HCT116 (cell line): ENCODE data around the gene ANKMY2. TPM values are rescaled to one million over a fixed set of nuclear protein-coding genes. Genes with fewer than 3 reads are reported as not detected.

Experiments used
- ATAC-seq: fragments of 200-7000 bp; cut with Tn5 transposase; 2 replicates; pipeline ENCODE4 v1.9.1; 2020; ENCODE audit warnings: mild to moderate bottlenecking, moderate library complexity
- BruUV-seq: library from RNA; stranded (reverse); fragments of 400-500 nt; replicated peaks from 2 replicates; lab custom pipeline; 2021; lab: Mats Ljungman, UMichigan
- CTCF ChIA-PET: fragments of 300-600 bp; sonication (Branson Sonifier 250); formaldehyde crosslinking; loops from one replicate; lab custom pipeline; 2021; ENCODE audit warnings: antibody characterized with exemption; lab: Charles Lee
- POLR2A ChIA-PET: fragments of 300-600, 350-600 bp; sonication (Branson Sonifier 250); formaldehyde crosslinking; loops from one replicate; lab custom pipeline; 2021; ENCODE audit warnings: antibody characterized with exemption; lab: Charles Lee
- RAD21 ChIA-PET, 2 experiments: fragments of 300-600 bp; sonication (Branson Sonifier 250); formaldehyde crosslinking; loops; one replicate each; lab custom pipeline; 2023; ENCODE audit warnings: low total read pairs in 2 of 2; ENCODE audit not compliant: uncharacterized antibody in 2 of 2, unreplicated experiment in 2 of 2, low non-redundant PET in 1 of 2; lab: Charles Lee
- DNase-seq: peaks from one replicate; pipeline ENCODE4 v3.0.0-alpha.2; 2010; ENCODE audit warnings: low read depth, low spot score
- H2AFZ ChIP-seq: fragments of 200-600 bp; shearing (Covaris generic), sonication (generic); 2 replicates; pipeline ENCODE4 v1.6.1; 2017; ENCODE audit warnings: low read depth, mixed run types, mixed read lengths, antibody characterized with exemption, low read length; ENCODE audit not compliant: poor library complexity, severe bottlenecking
- H3K27ac ChIP-seq: 2 replicates; pipeline ENCODE4 v1.5.1; 2012; ENCODE audit warnings: low read depth, low read length
- H3K27me3 ChIP-seq: fragments of 200-600 bp; sonication (generic); 2 replicates; pipeline ENCODE4 v1.6.1; 2016; ENCODE audit warnings: mixed run types, low read length, mixed read lengths; ENCODE audit not compliant: insufficient read depth
- H3K36me3 ChIP-seq, 2 experiments: fragments of 200-500 bp in 1 of 2; fragments of 200-600 bp in 1 of 2; sonication (Bioruptor generic) in 1 of 2; sonication (generic) in 1 of 2; 2 replicates each; pipeline versions ENCODE4 v1.5.1 to v1.6.1; 2014 to 2016; ENCODE audit warnings: low read length in 2 of 2, inconsistent platforms in 1 of 2, mixed read lengths in 1 of 2, mixed run types in 1 of 2; ENCODE audit not compliant: insufficient read depth in 2 of 2, control insufficient read depth in 1 of 2
- H3K4me1 ChIP-seq, 2 experiments: fragments of 200-600 bp in 1 of 2; sonication (generic) in 1 of 2; 2 replicates each; pipeline versions ENCODE4 v1.5.1 to v1.6.1; 2012 to 2017; ENCODE audit warnings: low read length in 2 of 2, inconsistent platforms in 1 of 2, mild to moderate bottlenecking in 1 of 2, mixed read lengths in 1 of 2, mixed run types in 1 of 2, moderate library complexity in 1 of 2; ENCODE audit not compliant: insufficient read depth in 2 of 2, control insufficient read depth in 1 of 2
- H3K4me2 ChIP-seq: fragments of 200-600 bp; sonication (generic); 2 replicates; pipeline ENCODE4 v1.6.1; 2017; ENCODE audit warnings: mixed run types, low read length, mixed read lengths
- H3K4me3 ChIP-seq, 2 experiments: fragments of 200-600 bp in 1 of 2; sonication (generic) in 1 of 2; replicated peaks in 1 of 2; 2 replicates each; pipeline ENCODE4 v1.5.1; 2011 to 2016; ENCODE audit warnings: low read length in 2 of 2, control low read depth in 1 of 2, low read depth in 1 of 2, mild to moderate bottlenecking in 1 of 2, mixed read lengths in 1 of 2, mixed run types in 1 of 2
- H3K79me2 ChIP-seq: fragments of 200-600 bp; sonication (generic); 2 replicates; pipeline ENCODE4 v1.6.1; 2017; ENCODE audit warnings: mild to moderate bottlenecking, mixed run types, low read length, moderate library complexity, mixed read lengths; ENCODE audit not compliant: insufficient read depth
- H3K9ac ChIP-seq: fragments of 200-600 bp; sonication (generic); 2 replicates; pipeline ENCODE4 v1.6.1; 2016; ENCODE audit warnings: low read length, mixed read lengths
- H3K9me2 ChIP-seq: fragments of 200-600 bp; sonication (generic), shearing (Covaris generic); 2 replicates; pipeline ENCODE4 v1.6.1; 2017; ENCODE audit warnings: mixed run types, mild to moderate bottlenecking, moderate library complexity; ENCODE audit not compliant: insufficient read depth
- H3K9me3 ChIP-seq, 2 experiments: fragments of 200-500 bp in 1 of 2; fragments of 200-600 bp in 1 of 2; sonication (Bioruptor generic) in 1 of 2; sonication (generic) in 1 of 2; 2 replicates each; pipeline ENCODE4 v1.6.1; 2014 to 2017; ENCODE audit warnings: low read length in 2 of 2, mixed read lengths in 2 of 2, inconsistent platforms in 1 of 2, low read depth in 1 of 2, mild to moderate bottlenecking in 1 of 2, mixed run types in 1 of 2, moderate library complexity in 1 of 2; ENCODE audit not compliant: control insufficient read depth in 1 of 2, insufficient read depth in 1 of 2
- H4K20me1 ChIP-seq: fragments of 200-600 bp; sonication (generic), shearing (Covaris generic); 2 replicates; pipeline ENCODE4 v1.6.1; 2017; ENCODE audit warnings: mixed run types, mild to moderate bottlenecking, moderate library complexity; ENCODE audit not compliant: insufficient read depth
- CEBPB ChIP-seq: IDR thresholded peaks from 2 replicates; pipeline ENCODE4 v1.6.1; 2012; ENCODE audit warnings: low read depth
- EGR1 ChIP-seq: IDR thresholded peaks from 2 replicates; pipeline ENCODE4 v1.6.1; 2012; ENCODE audit warnings: low read depth
- ELF1 ChIP-seq: IDR thresholded peaks from 2 replicates; pipeline ENCODE4 v1.6.1; 2012; ENCODE audit warnings: low read depth, borderline replicate concordance
- EZH2 ChIP-seq: fragments of 200-600 bp; sonication (generic); IDR thresholded peaks from 2 replicates; pipeline ENCODE4 v1.6.1; 2017; ENCODE audit warnings: antibody characterized with exemption, mixed run types
- POLR2A ChIP-seq: IDR thresholded peaks from 2 replicates; pipeline ENCODE4 v1.7.0; 2011; ENCODE audit warnings: borderline replicate concordance; ENCODE audit not compliant: insufficient read depth, insufficient read length; ENCODE audit errors: extremely low read depth
- POLR2AphosphoS5 ChIP-seq: IDR thresholded peaks from 2 replicates; pipeline ENCODE4 v1.6.1; 2011; ENCODE audit warnings: mild to moderate bottlenecking, low read depth, low read length, moderate library complexity
- RAD21 ChIP-seq: IDR thresholded peaks from 2 replicates; pipeline ENCODE4 v1.6.1; 2012; ENCODE audit warnings: low read depth, mild to moderate bottlenecking
- SIN3A ChIP-seq: IDR thresholded peaks from 2 replicates; pipeline ENCODE4 v1.6.1; 2012; ENCODE audit warnings: low read depth
- SRF ChIP-seq: IDR thresholded peaks from 2 replicates; pipeline ENCODE4 v1.6.1; 2012; ENCODE audit warnings: low read depth
- TCF7L2 ChIP-seq: IDR thresholded peaks from 2 replicates; pipeline ENCODE4 v1.7.0; 2011; ENCODE audit warnings: borderline replicate concordance, inconsistent platforms; ENCODE audit not compliant: insufficient read depth, insufficient read length; ENCODE audit errors: extremely low read depth
- ZFX ChIP-seq: fragments of 450-650 bp; IDR thresholded peaks from 2 replicates; pipeline ENCODE4 v1.6.1; 2017
- ZNF274 ChIP-seq: fragments of 200-500 bp; sonication (Bioruptor generic); IDR thresholded peaks from 2 replicates; pipeline ENCODE4 v1.6.1; 2014; ENCODE audit warnings: mild to moderate bottlenecking, low read depth, low read length, inconsistent platforms
- intact Hi-C: fragments of 100-400 bp; cut with micrococcal nuclease; formaldehyde crosslinking; loops from 2 replicates; pipeline ENCODE4 v1.10.0; 2022
- total RNA-seq: library from RNA; stranded (reverse); gene quantifications from one replicate; pipeline ENCODE4 v1.2.1, GENCODE V29; 2021; ENCODE audit not compliant: unreplicated experiment
- TF ChIP-seq, protein P1 (sequence below), 3 experiments: fragments of 200-600 bp in 1 of 3; sonication (generic) in 1 of 3; IDR thresholded peaks in 2 of 3; conservative IDR thresholded peaks in 1 of 3; 2 replicates each; pipeline ENCODE4 v1.5.1; 2012 to 2017; ENCODE audit warnings: low read depth in 2 of 3, low read length in 2 of 3, antibody characterized with exemption in 1 of 3, borderline replicate concordance in 1 of 3, control low read depth in 1 of 3, mild to moderate bottlenecking in 1 of 3, mixed read lengths in 1 of 3, mixed run types in 1 of 3, moderate library complexity in 1 of 3; ENCODE audit not compliant: insufficient read depth in 1 of 3
- TF ChIP-seq, protein P2 (sequence below): IDR thresholded peaks from 2 replicates; pipeline ENCODE4 v1.6.1; 2012
- TF ChIP-seq, protein P3 (sequence below): IDR thresholded peaks from 2 replicates; pipeline ENCODE4 v1.6.1; 2011; ENCODE audit warnings: mild to moderate bottlenecking, low read length, moderate library complexity; ENCODE audit not compliant: insufficient replicate concordance; ENCODE audit errors: extremely low read depth

The ANKMY2 gene
- total RNA-seq, 1 experiment from 2014 or later = 24.9 TPM

DNA sequence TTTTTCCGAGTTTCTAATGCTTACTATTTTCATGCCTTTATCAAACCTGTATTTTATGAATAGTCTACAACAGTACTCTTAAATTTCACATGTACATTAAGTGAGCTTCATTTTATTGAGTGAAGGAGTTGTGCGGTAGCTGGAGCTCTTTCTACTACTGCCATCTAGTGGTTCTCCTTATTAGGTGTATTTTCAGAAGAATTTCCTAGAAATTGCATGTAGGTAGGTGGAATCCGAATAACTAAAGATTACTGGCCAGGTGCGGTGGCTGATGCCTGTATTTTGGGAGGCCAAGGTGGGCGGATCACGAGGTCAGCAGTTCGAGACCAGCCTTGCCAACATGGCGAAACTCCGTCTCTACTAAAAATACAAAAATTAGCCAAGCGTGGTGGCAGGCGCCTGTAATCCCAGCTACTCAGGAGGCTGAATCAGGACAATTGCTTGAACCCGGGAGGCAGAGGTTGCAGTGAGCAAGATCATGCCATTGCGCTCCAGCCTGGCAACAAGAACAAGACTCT, 80.6 kb downstream of the ANKMY2 start (continued):
- TF ChIP-seq ELF1 (no peak), SIN3A (no peak), EGR1 (peak; percentile 79), ZFX (no peak)

DNA sequence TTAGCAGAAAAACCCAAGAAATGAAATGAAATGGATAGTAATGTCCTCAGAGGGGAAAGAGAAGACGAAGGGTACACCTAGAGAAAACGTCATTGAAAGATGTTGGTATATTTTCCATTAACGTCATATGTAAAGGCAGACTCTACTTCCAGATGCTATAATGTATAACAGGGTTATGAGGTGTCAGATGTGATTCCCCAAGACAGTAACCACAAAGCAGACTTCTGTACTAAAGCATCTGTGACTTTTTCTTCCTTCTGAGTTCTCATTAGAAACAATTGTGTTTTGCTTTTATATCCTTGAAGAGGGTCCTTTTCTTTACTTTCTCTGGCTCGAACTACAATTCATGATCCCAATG, 81.6 kb downstream of the ANKMY2 start:
- CTCF ChIA-PET = interaction anchor here (0.8 to 1.8 kb wide), 19 partner anchors 13 to 486 kb away, joined by 3 to 74 read pairs (median 4); partner anchors contain the start of gene CRPPA
- Histone ChIP-seq H3K9me3 (no peaks in the 10 kb centered on the region), H3K36me3 (no peaks in the 10 kb centered on the region), H3K27ac (no peak overlapping the region), H2AFZ (peak overlapping the region; percentile 95), H3K79me2 (no peaks in the 10 kb centered on the region), H3K4me2 (no peak overlapping the region), H3K9ac (no peak overlapping the region), H3K27me3 (no peaks in the 10 kb centered on the region), H3K9me2 (no peaks in the 10 kb centered on the region), H3K4me3 (no peak overlapping the region), H3K4me1 (no peaks in the 10 kb centered on the region; a peak in 1 of 4 replicates), H4K20me1 (no peaks in the 10 kb centered on the region)
- TF ChIP-seq SRF = no peak
- TF ChIP-seq, protein P1, sequence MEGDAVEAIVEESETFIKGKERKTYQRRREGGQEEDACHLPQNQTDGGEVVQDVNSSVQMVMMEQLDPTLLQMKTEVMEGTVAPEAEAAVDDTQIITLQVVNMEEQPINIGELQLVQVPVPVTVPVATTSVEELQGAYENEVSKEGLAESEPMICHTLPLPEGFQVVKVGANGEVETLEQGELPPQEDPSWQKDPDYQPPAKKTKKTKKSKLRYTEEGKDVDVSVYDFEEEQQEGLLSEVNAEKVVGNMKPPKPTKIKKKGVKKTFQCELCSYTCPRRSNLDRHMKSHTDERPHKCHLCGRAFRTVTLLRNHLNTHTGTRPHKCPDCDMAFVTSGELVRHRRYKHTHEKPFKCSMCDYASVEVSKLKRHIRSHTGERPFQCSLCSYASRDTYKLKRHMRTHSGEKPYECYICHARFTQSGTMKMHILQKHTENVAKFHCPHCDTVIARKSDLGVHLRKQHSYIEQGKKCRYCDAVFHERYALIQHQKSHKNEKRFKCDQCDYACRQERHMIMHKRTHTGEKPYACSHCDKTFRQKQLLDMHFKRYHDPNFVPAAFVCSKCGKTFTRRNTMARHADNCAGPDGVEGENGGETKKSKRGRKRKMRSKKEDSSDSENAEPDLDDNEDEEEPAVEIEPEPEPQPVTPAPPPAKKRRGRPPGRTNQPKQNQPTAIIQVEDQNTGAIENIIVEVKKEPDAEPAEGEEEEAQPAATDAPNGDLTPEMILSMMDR (IDR thresholded peaks at IDR 0.05 in 2 of 3, conservative IDR thresholded peaks at IDR 0.05 in 1 of 3; ENCODE audit: borderline replicate concordance in 1 of 3, insufficient read depth in 1 of 3, low read depth in 2 of 3, low read length in 2 of 3) = no peak
- TF ChIP-seq ELF1 = no peak
- TF ChIP-seq POLR2A = no peak
- no peak for TF ChIP-seq POLR2AphosphoS5
- TF ChIP-seq ZFX = no peak
- no peak for TF ChIP-seq ZNF274
- no peak for TF ChIP-seq EZH2
- TF ChIP-seq RAD21 = no peak
- no peak for TF ChIP-seq CEBPB
- TF ChIP-seq, protein P2, sequence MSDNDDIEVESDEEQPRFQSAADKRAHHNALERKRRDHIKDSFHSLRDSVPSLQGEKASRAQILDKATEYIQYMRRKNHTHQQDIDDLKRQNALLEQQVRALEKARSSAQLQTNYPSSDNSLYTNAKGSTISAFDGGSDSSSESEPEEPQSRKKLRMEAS = no peak
- TF ChIP-seq, protein P3, sequence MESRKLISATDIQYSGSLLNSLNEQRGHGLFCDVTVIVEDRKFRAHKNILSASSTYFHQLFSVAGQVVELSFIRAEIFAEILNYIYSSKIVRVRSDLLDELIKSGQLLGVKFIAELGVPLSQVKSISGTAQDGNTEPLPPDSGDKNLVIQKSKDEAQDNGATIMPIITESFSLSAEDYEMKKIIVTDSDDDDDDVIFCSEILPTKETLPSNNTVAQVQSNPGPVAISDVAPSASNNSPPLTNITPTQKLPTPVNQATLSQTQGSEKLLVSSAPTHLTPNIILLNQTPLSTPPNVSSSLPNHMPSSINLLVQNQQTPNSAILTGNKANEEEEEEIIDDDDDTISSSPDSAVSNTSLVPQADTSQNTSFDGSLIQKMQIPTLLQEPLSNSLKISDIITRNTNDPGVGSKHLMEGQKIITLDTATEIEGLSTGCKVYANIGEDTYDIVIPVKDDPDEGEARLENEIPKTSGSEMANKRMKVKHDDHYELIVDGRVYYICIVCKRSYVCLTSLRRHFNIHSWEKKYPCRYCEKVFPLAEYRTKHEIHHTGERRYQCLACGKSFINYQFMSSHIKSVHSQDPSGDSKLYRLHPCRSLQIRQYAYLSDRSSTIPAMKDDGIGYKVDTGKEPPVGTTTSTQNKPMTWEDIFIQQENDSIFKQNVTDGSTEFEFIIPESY = no peak
- TF ChIP-seq TCF7L2 = no peak
- DNase-seq = no peak
- ATAC-seq = no peak
- RAD21 ChIA-PET = interaction anchor here (0.6 to 1.2 kb wide), 4 partner anchors 33 to 218 kb away, joined by 3 to 13 read pairs (median 5); no protein-coding TSS in a partner anchor
- POLR2A ChIA-PET = interaction anchor here (0.7 kb wide), 1 partner anchor 144 kb away, joined by 3 read pairs; no protein-coding TSS in a partner anchor
- no TSS peak for BruUV-seq
- intact Hi-C loops = loop anchor here (2.0 kb wide), 1 partner anchor 485 kb away; no protein-coding TSS in a partner anchor
